H1 (cell line): Measurements from ENCODE around the gene GALC. TPM values are rescaled to one million over a fixed set of nuclear protein-coding genes. Genes with fewer than 3 reads are reported as not detected.

Experiments
- CTCF ChIA-PET: fragments of 300-600 bp; sonication (Branson Sonifier 250); formaldehyde crosslinking; loops from one replicate; lab custom pipeline; 2021; ENCODE audit not compliant: partially characterized antibody; lab: Charles Lee
- POLR2A ChIA-PET: fragments of 300-600 bp; sonication (Branson Sonifier 250); formaldehyde crosslinking; loops from one replicate; lab custom pipeline; 2021; ENCODE audit warnings: inconsistent platforms; ENCODE audit not compliant: partially characterized antibody; lab: Charles Lee
- DNase-seq, 2 experiments: peaks; one replicate each; pipeline versions ENCODE4 v3.0.0 to v3.0.0-alpha.2; 2010 to 2022; ENCODE audit warnings: low spot score in 2 of 2, low read depth in 1 of 2, mixed read lengths in 1 of 2
- FAIRE-seq: peaks from 2 replicates; lab custom pipeline; 2011; peaks lifted over from hg19 to GRCh38; lab: Jason Lieb, UNC
- H2AFZ ChIP-seq: 2 replicates; pipeline ENCODE4 v1.8.1; 2012; ENCODE audit warnings: low read length, inconsistent platforms
- H2AK5ac ChIP-seq: 2 replicates; pipeline ENCODE4 v1.6.1; 2013; ENCODE audit warnings: low read depth, low read length
- H2BK120ac ChIP-seq: replicated peaks from 2 replicates; pipeline ENCODE3; 2013; ENCODE audit warnings: low read depth, low read length, inconsistent platforms
- H2BK12ac ChIP-seq: 2 replicates; pipeline ENCODE4 v1.6.1; 2013; ENCODE audit warnings: low read depth, low read length
- H2BK15ac ChIP-seq: 2 replicates; pipeline ENCODE4 v1.6.1; 2013; ENCODE audit warnings: low read length
- H2BK20ac ChIP-seq: 2 replicates; pipeline ENCODE4 v1.6.1; 2013; ENCODE audit warnings: low read length
- H2BK5ac ChIP-seq: 2 replicates; pipeline ENCODE4 v1.6.1; 2013; ENCODE audit warnings: low read depth, low read length
- H3K14ac ChIP-seq: 2 replicates; pipeline ENCODE4 v1.6.1; 2013; ENCODE audit warnings: inconsistent platforms; ENCODE audit not compliant: insufficient read length
- H3K18ac ChIP-seq: 2 replicates; pipeline ENCODE4 v1.6.1; 2013; ENCODE audit warnings: low read length; ENCODE audit errors: extremely low read depth
- H3K23ac ChIP-seq: 2 replicates; pipeline ENCODE4 v1.6.1; 2013; ENCODE audit warnings: inconsistent platforms; ENCODE audit not compliant: insufficient read length
- H3K23me2 ChIP-seq: 2 replicates; pipeline ENCODE4 v1.6.1; 2013; ENCODE audit warnings: low read depth, low read length
- H3K27ac ChIP-seq: 2 replicates; pipeline ENCODE4 v1.6.1; 2011; ENCODE audit warnings: low read depth, low read length, inconsistent platforms
- H3K27me3 ChIP-seq, 4 experiments: replicated peaks in 1 of 4; 1 replicate in 1 of 4; 2 replicates in 3 of 4; pipeline versions ENCODE4 v1.6.1 to v1.8.1; 2011 to 2013; ENCODE audit warnings: low read length in 3 of 4, mild to moderate bottlenecking in 3 of 4, inconsistent platforms in 2 of 4, mixed read lengths in 2 of 4, moderate library complexity in 1 of 4; ENCODE audit not compliant: control insufficient read depth in 3 of 4, insufficient read depth in 3 of 4; ENCODE audit errors: extremely low read depth in 1 of 4
- H3K36me3 ChIP-seq, 4 experiments: 2 replicates each; pipeline versions ENCODE4 v1.6.1 to v1.8.1; 2011 to 2013; ENCODE audit warnings: mild to moderate bottlenecking in 4 of 4, low read length in 3 of 4, moderate library complexity in 2 of 4, control low read depth in 1 of 4, inconsistent platforms in 1 of 4; ENCODE audit not compliant: insufficient read depth in 4 of 4, control insufficient read depth in 2 of 4
- H3K4ac ChIP-seq: replicated peaks from 2 replicates; pipeline ENCODE3; 2013; ENCODE audit warnings: low read length, low read depth, mixed read lengths, inconsistent platforms; ENCODE audit not compliant: insufficient read length
- H3K4me1 ChIP-seq, 4 experiments: replicated peaks in 1 of 4; 1 replicate in 1 of 4; 2 replicates in 3 of 4; pipeline versions ENCODE4 v1.6.1 to v1.8.1; 2011 to 2013; ENCODE audit warnings: low read length in 3 of 4, inconsistent platforms in 2 of 4, mixed read lengths in 1 of 4; ENCODE audit not compliant: insufficient read depth in 4 of 4, control insufficient read depth in 3 of 4
- H3K4me2 ChIP-seq, 2 experiments: 2 replicates each; pipeline versions ENCODE4 v1.6.1 to v1.8.1; 2011 to 2013; ENCODE audit warnings: low read depth in 2 of 2, low read length in 2 of 2, control low read depth in 1 of 2, inconsistent platforms in 1 of 2, mild to moderate bottlenecking in 1 of 2; ENCODE audit not compliant: insufficient read depth in 1 of 2
- H3K4me3 ChIP-seq, 4 experiments: fragments of 200-600, 300-600 bp in 1 of 4; sonication (generic), shearing (Covaris generic), sonication (Bioruptor Twin) in 1 of 4; 2 replicates each; pipeline versions ENCODE4 v1.5.1 to v1.8.1; 2011 to 2016; ENCODE audit warnings: low read length in 4 of 4, low read depth in 3 of 4, control low read depth in 2 of 4, inconsistent platforms in 2 of 4, mild to moderate bottlenecking in 2 of 4, mixed read lengths in 1 of 4, moderate library complexity in 1 of 4; ENCODE audit not compliant: insufficient read depth in 2 of 4; ENCODE audit errors: extremely low read depth in 1 of 4
- H3K56ac ChIP-seq: replicated peaks from 2 replicates; pipeline ENCODE3; 2013; ENCODE audit warnings: low read depth, mild to moderate bottlenecking, mixed read lengths, low read length, inconsistent platforms; ENCODE audit not compliant: insufficient read length
- H3K79me1 ChIP-seq: 2 replicates; pipeline ENCODE4 v1.6.1; 2013; ENCODE audit warnings: low read depth, low read length, control low read depth
- H3K79me2 ChIP-seq, 2 experiments: 2 replicates each; pipeline versions ENCODE4 v1.6.1 to v1.8.1; 2012 to 2013; ENCODE audit warnings: low read length in 2 of 2, mild to moderate bottlenecking in 2 of 2, inconsistent platforms in 1 of 2; ENCODE audit not compliant: insufficient read depth in 2 of 2, control insufficient read depth in 1 of 2
- H3K9ac ChIP-seq, 4 experiments: replicated peaks in 1 of 4; 1 replicate in 1 of 4; 2 replicates in 3 of 4; pipeline versions ENCODE4 v1.6.1 to v1.8.1; 2011 to 2013; ENCODE audit warnings: low read depth in 3 of 4, low read length in 3 of 4, control low read depth in 2 of 4, mild to moderate bottlenecking in 2 of 4, moderate library complexity in 2 of 4, inconsistent platforms in 1 of 4; ENCODE audit errors: extremely low read depth in 1 of 4
- H3K9me3 ChIP-seq, 2 experiments: 2 replicates each; pipeline versions ENCODE4 v1.6.1 to v1.8.1; 2012 to 2013; ENCODE audit warnings: mild to moderate bottlenecking in 2 of 2, moderate library complexity in 2 of 2, control low read depth in 1 of 2, inconsistent platforms in 1 of 2, low read depth in 1 of 2, low read length in 1 of 2, mixed read lengths in 1 of 2; ENCODE audit not compliant: insufficient read depth in 2 of 2
- H4K20me1 ChIP-seq, 2 experiments: replicated peaks in 1 of 2; 2 replicates each; pipeline versions ENCODE3 to v1.8.1; 2011 to 2013; ENCODE audit warnings: inconsistent platforms in 2 of 2, low read length in 2 of 2, mild to moderate bottlenecking in 1 of 2; ENCODE audit not compliant: insufficient read depth in 2 of 2, control insufficient read depth in 1 of 2
- H4K5ac ChIP-seq: 2 replicates; pipeline ENCODE4 v1.6.1; 2013; ENCODE audit warnings: low read length, low read depth, mixed read lengths, inconsistent platforms; ENCODE audit not compliant: insufficient read length
- H4K8ac ChIP-seq: 2 replicates; pipeline ENCODE4 v1.8.0; 2013; ENCODE audit warnings: mild to moderate bottlenecking, moderate library complexity, low read length, inconsistent platforms; ENCODE audit not compliant: insufficient read depth; ENCODE audit errors: extremely low read depth
- H4K91ac ChIP-seq: replicated peaks from 2 replicates; pipeline ENCODE3; 2013; ENCODE audit warnings: low read length, mixed read lengths, inconsistent platforms; ENCODE audit not compliant: insufficient read length
- ASH2L ChIP-seq: fragments of 200-600, 300-600 bp; sonication (generic); IDR thresholded peaks from one replicate; pipeline ENCODE4 v1.7.1; 2017; ENCODE audit warnings: low read length
- GABPA ChIP-seq: IDR thresholded peaks from 2 replicates; pipeline ENCODE4 v1.6.1; 2011; ENCODE audit warnings: mild to moderate bottlenecking, low read length, moderate library complexity, borderline replicate concordance; ENCODE audit not compliant: insufficient read depth
- NRF1 ChIP-seq: IDR thresholded peaks from 2 replicates; pipeline ENCODE4 v1.6.1; 2011; ENCODE audit warnings: mild to moderate bottlenecking, low read depth, low read length, improper control_type of control experiment
- RBBP5 ChIP-seq: IDR thresholded peaks from 2 replicates; pipeline ENCODE4 v1.7.1; 2012; ENCODE audit warnings: low read depth, mild to moderate bottlenecking, inconsistent platforms, low read length, moderate library complexity, borderline replicate concordance
- SAP30 ChIP-seq: fragments of 300-600 bp; sonication (generic); IDR thresholded peaks from 2 replicates; pipeline ENCODE4 v1.7.1; 2012; ENCODE audit warnings: low read length, moderate library complexity, mild to moderate bottlenecking, inconsistent platforms; ENCODE audit not compliant: insufficient read depth, insufficient replicate concordance
- SIRT6 ChIP-seq: IDR thresholded peaks from one replicate; pipeline ENCODE4 v1.7.1; 2012; ENCODE audit warnings: low read length, inconsistent platforms
- SP2 ChIP-seq: IDR thresholded peaks from 2 replicates; pipeline ENCODE4 v1.6.1; 2012; ENCODE audit warnings: mild to moderate bottlenecking, low read length, inconsistent platforms
- TEAD4 ChIP-seq: IDR thresholded peaks from 2 replicates; pipeline ENCODE4 v1.6.1; 2012; ENCODE audit warnings: low read depth, low read length, inconsistent platforms, mixed read lengths
- WGBS, 2 experiments: shearing (Covaris generic) in 1 of 2; methylation state at CpG; one replicate each; pipeline versions ENCODE4 v1.1.6 to v1.1.7; 2013 to 2015; ENCODE audit warnings: low lambda C conversion rate in 2 of 2, mixed read lengths in 2 of 2, inconsistent platforms in 1 of 2, low coverage in 1 of 2, missing lambda C conversion rate in 1 of 2; ENCODE audit not compliant: insufficient replicate concordance in 2 of 2, insufficient coverage in 1 of 2, insufficient read length in 1 of 2; ENCODE audit errors: extremely low coverage in 1 of 2, missing lambda C conversion rate in 1 of 2; 5-methylcytosine and 5-hydroxymethylcytosine counted together
- polyA plus RNA-seq, 7 experiments: library from polyadenylated mRNA; depleted of rRNA in 3 of 7; stranded (reverse) in 5 of 7; unstranded in 2 of 7; fragments of >200 nt in 5 of 7; fragments of 200-250 nt in 2 of 7; gene quantifications; 1 replicate in 5 of 7; 2 replicates in 1 of 7; 4 replicates in 1 of 7; pipeline versions ENCODE4 v1.2.1 to v1.2.3, GENCODE V29; 2011 to 2013; ENCODE audit warnings: missing spikeins in 2 of 7, mixed read lengths in 2 of 7
- total RNA-seq: library from RNA; stranded (reverse); fragmentation: NEBNext Ultra II Directional; extraction: Animal tissue kit (Norgen Biotek cat#: 25700); gene quantifications from 2 replicates; pipeline ENCODE4 v1.2.1, GENCODE V29; 2021
- TF ChIP-seq, protein P1 (sequence below): IDR thresholded peaks from 2 replicates; pipeline ENCODE4 v1.6.1; 2012; ENCODE audit warnings: low read length, inconsistent platforms

GALC gene
- total and polyA plus RNA-seq, 2 of the 8 experiments (the other 6 are each of a cell fraction or from before 2014, with no cell fraction given), result 6.1 to 12.3 TPM

DNA sequence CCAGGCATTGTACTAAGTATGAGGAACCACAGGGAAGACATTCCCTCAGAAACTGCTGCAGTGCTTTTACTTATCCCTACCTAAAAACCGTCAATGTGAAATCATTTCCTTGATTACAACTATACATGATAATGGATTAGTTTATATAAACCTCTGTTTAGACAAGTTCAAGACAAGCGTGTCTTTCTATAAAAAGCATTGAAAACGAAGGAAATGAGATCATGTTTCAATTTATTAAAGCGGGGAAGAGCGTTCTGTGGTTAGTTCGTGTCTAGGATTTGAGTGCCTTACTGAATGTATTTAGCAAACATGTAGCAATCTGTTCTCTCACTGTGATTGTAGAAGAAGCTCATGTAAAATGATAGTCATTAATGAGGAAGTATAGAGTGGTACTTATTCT lies 37.5 kb downstream of the GALC start:
- no peaks in the 10 kb centered on the region for H3K9me3 ChIP-seq
- DNase-seq (no peak), FAIRE-seq (no peak)
- H4K8ac ChIP-seq, result no peak overlapping the region
- H3K23me2 ChIP-seq, result no peaks in the 10 kb centered on the region
- H2AK5ac ChIP-seq, result no peak overlapping the region
- no peaks in the 10 kb centered on the region; a peak in 1 of 8 replicates for H3K36me3 ChIP-seq
- H3K4me1 ChIP-seq, result no peaks in the 10 kb centered on the region
- WGBS, 2 experiments, result 91% methylated on average over 6 of the region's 6 CpGs; no CpG with 5 or more reads in 1 of the 2 experiments
- H3K79me1 ChIP-seq, result no peaks in the 10 kb centered on the region
- no peak overlapping the region for H3K4me3 ChIP-seq
- H4K20me1 ChIP-seq, result no peaks in the 10 kb centered on the region
- no peak overlapping the region for H3K23ac ChIP-seq
- H4K91ac ChIP-seq, result no peak overlapping the region
- ChIA-PET POLR2A (no interaction called here), CTCF (interaction anchor here (0.5 to 1.8 kb wide), 3 partner anchors 10 to 508 kb away, joined by 3 to 7 read pairs (median 3); no protein-coding TSS in a partner anchor)
- no peak overlapping the region for H3K56ac ChIP-seq
- H3K18ac ChIP-seq, result no peak overlapping the region
- H3K9ac ChIP-seq, result no peak overlapping the region
- H2BK120ac ChIP-seq, result no peak overlapping the region
- no peaks in the 10 kb centered on the region for H3K79me2 ChIP-seq
- H2BK15ac ChIP-seq, result no peak overlapping the region
- H2BK20ac ChIP-seq, result no peak overlapping the region
- no peak overlapping the region for H2BK12ac ChIP-seq
- no peak overlapping the region for H2AFZ ChIP-seq
- H3K4ac ChIP-seq, result no peak overlapping the region
- no peak overlapping the region for H2BK5ac ChIP-seq
- H3K27ac ChIP-seq, result no peak overlapping the region
- no peak overlapping the region for H4K5ac ChIP-seq
- no peak overlapping the region for H3K4me2 ChIP-seq
- H3K27me3 ChIP-seq, result no peaks in the 10 kb centered on the region
- no peak overlapping the region for H3K14ac ChIP-seq
- TF ChIP-seq TEAD4 (no peak), SP2 (no peak), ASH2L (no peak), SAP30 (no peak), GABPA (no peak), RBBP5 (no peak), NRF1 (no peak), SIRT6 (no peak)
- TF ChIP-seq, protein P1, sequence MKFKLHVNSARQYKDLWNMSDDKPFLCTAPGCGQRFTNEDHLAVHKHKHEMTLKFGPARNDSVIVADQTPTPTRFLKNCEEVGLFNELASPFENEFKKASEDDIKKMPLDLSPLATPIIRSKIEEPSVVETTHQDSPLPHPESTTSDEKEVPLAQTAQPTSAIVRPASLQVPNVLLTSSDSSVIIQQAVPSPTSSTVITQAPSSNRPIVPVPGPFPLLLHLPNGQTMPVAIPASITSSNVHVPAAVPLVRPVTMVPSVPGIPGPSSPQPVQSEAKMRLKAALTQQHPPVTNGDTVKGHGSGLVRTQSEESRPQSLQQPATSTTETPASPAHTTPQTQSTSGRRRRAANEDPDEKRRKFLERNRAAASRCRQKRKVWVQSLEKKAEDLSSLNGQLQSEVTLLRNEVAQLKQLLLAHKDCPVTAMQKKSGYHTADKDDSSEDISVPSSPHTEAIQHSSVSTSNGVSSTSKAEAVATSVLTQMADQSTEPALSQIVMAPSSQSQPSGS, result no peak
